Uterine smooth muscle cell (primary cell): ENCODE data around the gene ASB1. TPM values are rescaled to one million over a fixed set of nuclear protein-coding genes. Genes with fewer than 3 reads are reported as not detected.

Source experiments
- total RNA-seq: library from RNA; depleted of rRNA; stranded (reverse); fragments of >200 nt; gene quantifications from 2 replicates; pipeline ENCODE4 v1.2.3, GENCODE V29; 2014

Gene ASB1, protein sequence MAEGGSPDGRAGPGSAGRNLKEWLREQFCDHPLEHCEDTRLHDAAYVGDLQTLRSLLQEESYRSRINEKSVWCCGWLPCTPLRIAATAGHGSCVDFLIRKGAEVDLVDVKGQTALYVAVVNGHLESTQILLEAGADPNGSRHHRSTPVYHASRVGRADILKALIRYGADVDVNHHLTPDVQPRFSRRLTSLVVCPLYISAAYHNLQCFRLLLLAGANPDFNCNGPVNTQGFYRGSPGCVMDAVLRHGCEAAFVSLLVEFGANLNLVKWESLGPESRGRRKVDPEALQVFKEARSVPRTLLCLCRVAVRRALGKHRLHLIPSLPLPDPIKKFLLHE
- total RNA-seq, result 35.6 and 47.7 TPM in 2 replicates

DNA sequence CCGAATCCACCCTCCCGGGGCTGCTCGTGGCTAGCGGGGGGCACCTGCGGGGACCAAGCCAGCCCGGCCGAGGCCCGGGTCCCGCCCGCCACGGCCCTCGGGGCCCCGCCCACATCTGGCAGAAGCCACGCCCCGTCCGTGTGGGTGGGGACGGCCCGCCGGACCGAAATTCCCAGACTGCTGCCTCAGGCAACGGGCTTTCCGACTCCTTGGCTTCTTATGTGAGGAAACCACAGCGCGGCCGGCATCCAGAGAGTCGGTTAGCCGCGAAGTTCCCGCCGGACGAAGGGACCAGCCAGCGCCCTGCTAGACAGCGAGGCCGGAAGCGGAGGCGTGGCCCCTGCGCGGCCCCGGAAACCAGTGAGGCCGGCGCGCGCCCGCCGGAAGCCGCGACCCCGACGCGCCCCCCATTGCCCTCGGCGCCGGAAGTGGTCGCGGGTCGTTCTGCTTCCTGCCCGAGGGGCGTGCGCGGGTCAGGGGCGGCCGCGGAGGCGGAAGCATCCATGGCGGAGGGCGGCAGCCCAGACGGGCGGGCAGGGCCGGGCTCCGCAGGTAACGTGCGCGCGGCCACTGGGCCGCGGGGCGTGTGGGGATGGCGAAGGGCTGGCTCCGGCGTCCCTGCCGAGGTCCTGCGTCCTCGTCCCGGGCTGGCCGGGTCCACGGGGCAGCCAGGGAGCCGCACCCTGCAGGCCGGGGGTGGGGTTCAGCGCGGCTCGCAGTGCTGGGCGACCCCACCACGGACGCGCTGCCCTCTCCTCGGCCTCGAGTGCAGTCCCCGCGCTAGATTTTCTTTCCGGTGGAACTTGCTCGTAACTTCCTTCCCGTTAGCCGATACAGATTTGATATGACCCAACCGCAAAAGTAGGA, at the start of gene ASB1:
Gene ASB1 (plus strand): TSS at position 360 of the 867 bp plus-strand sequence. CDS start 144 bp downstream, at position 504.

Other genes with a start within 250 kb of the ASB1 start
- gene ILKAP, start 223.2 kb upstream of the ASB1 start, total RNA-seq, result 22.8 and 26.9 TPM in 2 replicates
- gene HES6, start 186.9 kb upstream of the ASB1 start, total RNA-seq, result 2.1 and 5.5 TPM in 2 replicates
- 7.2 and 7.4 TPM in 2 replicates for gene PER2, start 138.3 kb upstream of the ASB1 start, total RNA-seq
- 10.0 and 10.8 TPM in 2 replicates for gene TRAF3IP1, start 106.4 kb upstream of the ASB1 start, total RNA-seq